ENCODE measurements around the gene KIF2B.

Gene KIF2B

GRCh38 chr17:53796642-53797041, 26.1 kb upstream of the KIF2B start:
- TF ChIP-seq EZH2phosphoT487 (IDR thresholded peaks at IDR 0.05; ENCODE audit: low read length) (no peak), EZH2 (optimal IDR thresholded peaks at IDR 0.05; ENCODE audit: low read depth, low read length) (no peak), CTCF (IDR thresholded peaks at IDR 0.05; ENCODE audit: low read length) (no peak)
- Histone ChIP-seq H3K4me2 (ENCODE audit: low read depth, low read length) (no peak overlapping the region), H3K9me3 (replicated peaks; ENCODE audit: insufficient read depth, low read length) (no peaks in the 10 kb centered on the region), H3K79me2 (ENCODE audit: low read length) (no peaks in the 10 kb centered on the region), H3K9ac (ENCODE audit: low read length) (no peak overlapping the region), H3K9me2 (replicated peaks; ENCODE audit: insufficient read depth, low read length) (no peaks in the 10 kb centered on the region), H3K27ac (ENCODE audit: low read length) (no peak overlapping the region), H4K20me1 (ENCODE audit: insufficient read depth, low read length) (no peaks in the 10 kb centered on the region), H3F3A (ENCODE audit: insufficient read depth, low read length) (no peaks in the 10 kb centered on the region), H3K27me3 (replicated peaks; ENCODE audit: insufficient read depth, low read length) (no peaks in the 10 kb centered on the region), H3K4me1 (ENCODE audit: low read length) (peaks cover 16% of the 10 kb centered on the region), H3K36me3 (replicated peaks; ENCODE audit: insufficient read depth, low read length) (no peaks in the 10 kb centered on the region), H3K4me3 (ENCODE audit: low read length) (no peak overlapping the region), H2AFZ (ENCODE audit: low read length) (no peak overlapping the region)
- no peak for DNase-seq

GRCh38 chr17:53797501-53797900, 25.2 kb upstream of the KIF2B start:
- no peaks in the 10 kb centered on the region for H3K79me2 ChIP-seq (ENCODE audit: low read length)
- no peak overlapping the region for H3K4me2 ChIP-seq (ENCODE audit: low read depth, low read length)
- H3K4me3 ChIP-seq (ENCODE audit: low read length), result no peak overlapping the region
- peaks cover 16% of the 10 kb centered on the region for H3K4me1 ChIP-seq (ENCODE audit: low read length)
- H3K27ac ChIP-seq (ENCODE audit: low read length), result no peak overlapping the region
- no peaks in the 10 kb centered on the region for H4K20me1 ChIP-seq (ENCODE audit: insufficient read depth, low read length)
- no peaks in the 10 kb centered on the region for H3K9me3 ChIP-seq (replicated peaks; ENCODE audit: insufficient read depth, low read length)
- H2AFZ ChIP-seq (ENCODE audit: low read length), result no peak overlapping the region
- no peak for DNase-seq
- no peak for TF ChIP-seq CTCF (IDR thresholded peaks at IDR 0.05; ENCODE audit: low read length)
- no peak for TF ChIP-seq EZH2 (optimal IDR thresholded peaks at IDR 0.05; ENCODE audit: low read depth, low read length)
- no peak for TF ChIP-seq EZH2phosphoT487 (IDR thresholded peaks at IDR 0.05; ENCODE audit: low read length)
- no peaks in the 10 kb centered on the region for H3K27me3 ChIP-seq (replicated peaks; ENCODE audit: insufficient read depth, low read length)
- H3K9me2 ChIP-seq (replicated peaks; ENCODE audit: insufficient read depth, low read length), result no peaks in the 10 kb centered on the region
- no peaks in the 10 kb centered on the region for H3F3A ChIP-seq (ENCODE audit: insufficient read depth, low read length)
- H3K9ac ChIP-seq (ENCODE audit: low read length), result no peak overlapping the region
- no peaks in the 10 kb centered on the region for H3K36me3 ChIP-seq (replicated peaks; ENCODE audit: insufficient read depth, low read length)

GRCh38 chr17:53804437-53804836, 18.3 kb upstream of the KIF2B start:
- Histone ChIP-seq H3K9me3 (replicated peaks; ENCODE audit: insufficient read depth, low read length) (no peaks in the 10 kb centered on the region; the same call in 1 of the 2 replicates), H4K20me1 (ENCODE audit: insufficient read depth, low read length) (no peaks in the 10 kb centered on the region), H3K27me3 (replicated peaks; ENCODE audit: insufficient read depth, low read length) (no peaks in the 10 kb centered on the region), H3K36me3 (replicated peaks; ENCODE audit: insufficient read depth, low read length) (no peaks in the 10 kb centered on the region), H3K9me2 (replicated peaks; ENCODE audit: insufficient read depth, low read length) (no peaks in the 10 kb centered on the region), H3K4me3 (ENCODE audit: low read length) (no peak overlapping the region), H2AFZ (ENCODE audit: low read length) (no peak overlapping the region), H3K4me2 (ENCODE audit: low read depth, low read length) (0 out of 2 replicates have a peak overlapping the region, but pooled peaks have one; percentile 7), H3K79me2 (ENCODE audit: low read length) (no peaks in the 10 kb centered on the region), H3K4me1 (ENCODE audit: low read length) (peaks cover 48% of the 10 kb centered on the region), H3F3A (ENCODE audit: insufficient read depth, low read length) (peaks cover 14% of the 10 kb centered on the region), H3K27ac (ENCODE audit: low read length) (no peak overlapping the region), H3K9ac (ENCODE audit: low read length) (no peak overlapping the region)
- TF ChIP-seq EZH2phosphoT487 (IDR thresholded peaks at IDR 0.05; ENCODE audit: low read length) (no peak), CTCF (IDR thresholded peaks at IDR 0.05; ENCODE audit: low read length) (no peak), EZH2 (optimal IDR thresholded peaks at IDR 0.05; ENCODE audit: low read depth, low read length) (no peak)
- DNase-seq, result no peak
